Neural cell (in vitro differentiated cells): Measurements from ENCODE around the gene AKR1B1. TPM values are rescaled to one million over a fixed set of nuclear protein-coding genes. Genes with fewer than 3 reads are reported as not detected.

ENCODE experiments used
- H2AFZ ChIP-seq: fragments of 200-600, 300-800 bp; sonication (generic), shearing (Covaris generic); 2 replicates; pipeline ENCODE4 v1.6.0; 2014; ENCODE audit warnings: low read depth, mild to moderate bottlenecking, antibody characterized with exemption, low read length, moderate library complexity
- H3F3A ChIP-seq: fragments of 200-600 bp; shearing (Covaris generic); 2 replicates; pipeline ENCODE4 v1.6.1; 2016; ENCODE audit warnings: mild to moderate bottlenecking, moderate library complexity, mixed read lengths, antibody characterized with exemption, low read length; ENCODE audit not compliant: insufficient read depth, poor library complexity, severe bottlenecking
- H3K27ac ChIP-seq: fragments of 200-600, 300-800 bp; sonication (generic), shearing (Covaris generic); 2 replicates; pipeline ENCODE4 v1.5.1; 2014; ENCODE audit warnings: mild to moderate bottlenecking, low read length, moderate library complexity
- H3K27me3 ChIP-seq: fragments of 300-800, 200-600 bp; sonication (generic), shearing (Covaris generic); 2 replicates; pipeline ENCODE4 v1.6.0; 2014; ENCODE audit warnings: mild to moderate bottlenecking, low read depth, low read length, moderate library complexity; ENCODE audit not compliant: insufficient read depth
- H3K36me3 ChIP-seq: fragments of 300-800, 200-600 bp; sonication (generic), shearing (Covaris generic); 2 replicates; pipeline ENCODE4 v1.5.1; 2014; ENCODE audit warnings: mild to moderate bottlenecking, antibody characterized with exemption, low read length, moderate library complexity; ENCODE audit not compliant: insufficient read depth
- H3K4me2 ChIP-seq: fragments of 300-800, 200-600 bp; sonication (generic), shearing (Covaris generic); 2 replicates; pipeline ENCODE4 v1.6.0; 2014; ENCODE audit warnings: mild to moderate bottlenecking, low read length
- H3K4me3 ChIP-seq: fragments of 300-800, 200-600 bp; sonication (generic), shearing (Covaris generic); 2 replicates; pipeline ENCODE4 v1.5.1; 2014; ENCODE audit warnings: mild to moderate bottlenecking, low read length, moderate library complexity
- H3K79me2 ChIP-seq: fragments of 200-600 bp; shearing (Covaris generic); replicated peaks from 2 replicates; pipeline ENCODE4 v1.6.0; 2014; ENCODE audit warnings: mild to moderate bottlenecking, low read length, moderate library complexity; ENCODE audit not compliant: insufficient read depth
- H3K9ac ChIP-seq: fragments of 300-800, 200-600 bp; sonication (generic), shearing (Covaris generic); 2 replicates; pipeline ENCODE4 v1.6.1; 2016; ENCODE audit warnings: mild to moderate bottlenecking, low read length, mixed read lengths
- H3K9me2 ChIP-seq: fragments of 200-600 bp; shearing (Covaris generic); 2 replicates; pipeline ENCODE4 v1.6.1; 2016; ENCODE audit warnings: mild to moderate bottlenecking, low read length, mixed read lengths; ENCODE audit not compliant: insufficient read depth
- H3K9me3 ChIP-seq: fragments of 200-600, 300-800 bp; sonication (generic), shearing (Covaris generic); 2 replicates; pipeline ENCODE4 v1.6.1; 2016; ENCODE audit warnings: mild to moderate bottlenecking, mixed run types, low read length, moderate library complexity, mixed read lengths
- H4K20me1 ChIP-seq: fragments of 200-600 bp; shearing (Covaris generic); 2 replicates; pipeline ENCODE4 v1.6.1; 2016; ENCODE audit warnings: mild to moderate bottlenecking, mixed run types; ENCODE audit not compliant: insufficient read depth
- CTCF ChIP-seq: fragments of 450-650 bp; IDR thresholded peaks from 2 replicates; pipeline ENCODE4 v1.5.1; 2014; ENCODE audit warnings: antibody characterized with exemption, mild to moderate bottlenecking, moderate library complexity; ENCODE audit not compliant: poor library complexity, severe bottlenecking
- EP300 ChIP-seq: fragments of 450-650 bp; conservative IDR thresholded peaks from 2 replicates; pipeline ENCODE4 v1.6.1; 2014; ENCODE audit warnings: antibody characterized with exemption, mild to moderate bottlenecking, moderate library complexity; ENCODE audit not compliant: poor library complexity, severe bottlenecking
- EZH2 ChIP-seq: fragments of 200-600, 300-800 bp; shearing (Covaris generic), sonication (generic); IDR thresholded peaks from 2 replicates; pipeline ENCODE4 v1.6.1; 2014; ENCODE audit warnings: antibody characterized with exemption, low read length, borderline replicate concordance, mild to moderate bottlenecking; ENCODE audit not compliant: insufficient read depth, poor library complexity, severe bottlenecking
- MXI1 ChIP-seq: fragments of 450-650 bp; conservative IDR thresholded peaks from 2 replicates; pipeline ENCODE4 v1.6.1; 2014; ENCODE audit warnings: antibody characterized with exemption, mild to moderate bottlenecking; ENCODE audit not compliant: poor library complexity, severe bottlenecking
- POLR2AphosphoS5 ChIP-seq: IDR thresholded peaks from 2 replicates; pipeline ENCODE4 v1.6.1; 2012
- RAD21 ChIP-seq: fragments of 450-650 bp; conservative IDR thresholded peaks from 2 replicates; pipeline ENCODE4 v1.6.1; 2014; ENCODE audit warnings: antibody characterized with exemption, mild to moderate bottlenecking, moderate library complexity
- SMC3 ChIP-seq: fragments of 450-650 bp; conservative IDR thresholded peaks from 2 replicates; pipeline ENCODE4 v1.6.1; 2014; ENCODE audit warnings: antibody characterized with exemption, mild to moderate bottlenecking, moderate library complexity; ENCODE audit not compliant: poor library complexity
- TAF1 ChIP-seq: IDR thresholded peaks from 2 replicates; pipeline ENCODE4 v1.6.1; 2012; ENCODE audit warnings: low read depth
- polyA plus RNA-seq: library from polyadenylated mRNA; depleted of rRNA; stranded (reverse); fragments of >200 nt; gene quantifications from 2 replicates; pipeline ENCODE4 v1.2.3, GENCODE V29; 2014
- TF ChIP-seq, protein P1 (sequence below): IDR thresholded peaks from 2 replicates; pipeline ENCODE4 v1.6.1; 2012; ENCODE audit warnings: borderline replicate concordance

AKR1B1 gene
- polyA plus RNA-seq, 1 donor from 2014 or later = 202 TPM

GRCh38 chr7:134446923-134447322 lies 12.0 kb downstream of the AKR1B1 start:
- TF ChIP-seq, protein P1, sequence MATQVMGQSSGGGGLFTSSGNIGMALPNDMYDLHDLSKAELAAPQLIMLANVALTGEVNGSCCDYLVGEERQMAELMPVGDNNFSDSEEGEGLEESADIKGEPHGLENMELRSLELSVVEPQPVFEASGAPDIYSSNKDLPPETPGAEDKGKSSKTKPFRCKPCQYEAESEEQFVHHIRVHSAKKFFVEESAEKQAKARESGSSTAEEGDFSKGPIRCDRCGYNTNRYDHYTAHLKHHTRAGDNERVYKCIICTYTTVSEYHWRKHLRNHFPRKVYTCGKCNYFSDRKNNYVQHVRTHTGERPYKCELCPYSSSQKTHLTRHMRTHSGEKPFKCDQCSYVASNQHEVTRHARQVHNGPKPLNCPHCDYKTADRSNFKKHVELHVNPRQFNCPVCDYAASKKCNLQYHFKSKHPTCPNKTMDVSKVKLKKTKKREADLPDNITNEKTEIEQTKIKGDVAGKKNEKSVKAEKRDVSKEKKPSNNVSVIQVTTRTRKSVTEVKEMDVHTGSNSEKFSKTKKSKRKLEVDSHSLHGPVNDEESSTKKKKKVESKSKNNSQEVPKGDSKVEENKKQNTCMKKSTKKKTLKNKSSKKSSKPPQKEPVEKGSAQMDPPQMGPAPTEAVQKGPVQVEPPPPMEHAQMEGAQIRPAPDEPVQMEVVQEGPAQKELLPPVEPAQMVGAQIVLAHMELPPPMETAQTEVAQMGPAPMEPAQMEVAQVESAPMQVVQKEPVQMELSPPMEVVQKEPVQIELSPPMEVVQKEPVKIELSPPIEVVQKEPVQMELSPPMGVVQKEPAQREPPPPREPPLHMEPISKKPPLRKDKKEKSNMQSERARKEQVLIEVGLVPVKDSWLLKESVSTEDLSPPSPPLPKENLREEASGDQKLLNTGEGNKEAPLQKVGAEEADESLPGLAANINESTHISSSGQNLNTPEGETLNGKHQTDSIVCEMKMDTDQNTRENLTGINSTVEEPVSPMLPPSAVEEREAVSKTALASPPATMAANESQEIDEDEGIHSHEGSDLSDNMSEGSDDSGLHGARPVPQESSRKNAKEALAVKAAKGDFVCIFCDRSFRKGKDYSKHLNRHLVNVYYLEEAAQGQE = no peak
- TF ChIP-seq MXI1 (no peak), EZH2 (no peak), POLR2AphosphoS5 (no peak), RAD21 (no peak), TAF1 (no peak), EP300 (no peak), CTCF (no peak)
- peaks cover 5% of the 10 kb centered on the region for H3K36me3 ChIP-seq
- H3K27me3 ChIP-seq = no peaks in the 10 kb centered on the region
- no peak overlapping the region for H3K4me3 ChIP-seq
- H3K9ac ChIP-seq = no peak overlapping the region
- no peak overlapping the region for H3K4me2 ChIP-seq
- H3K79me2 ChIP-seq = no peaks in the 10 kb centered on the region
- no peaks in the 10 kb centered on the region for H3K9me3 ChIP-seq
- H3K9me2 ChIP-seq = no peaks in the 10 kb centered on the region
- H3K27ac ChIP-seq = no peak overlapping the region
- H2AFZ ChIP-seq = no peak overlapping the region
- H3F3A ChIP-seq = no peaks in the 10 kb centered on the region
- no peaks in the 10 kb centered on the region for H4K20me1 ChIP-seq

- H2AFZ ChIP-seq = no peak overlapping the region
- no peak overlapping the region for H3K4me3 ChIP-seq
- no peak overlapping the region for H3K4me2 ChIP-seq
- H3K9me2 ChIP-seq = no peaks in the 10 kb centered on the region
- TF ChIP-seq MXI1 = no peak
- no peak for TF ChIP-seq TAF1
- no peak for TF ChIP-seq EZH2
- TF ChIP-seq RAD21 = no peak
- TF ChIP-seq CTCF = no peak
- TF ChIP-seq POLR2AphosphoS5 = no peak
- TF ChIP-seq SMC3 = no peak
- no peak for TF ChIP-seq EP300
- TF ChIP-seq, protein P1 = no peak
- no peaks in the 10 kb centered on the region for H3K27me3 ChIP-seq
- no peaks in the 10 kb centered on the region for H3K9me3 ChIP-seq
- H3K9ac ChIP-seq = no peak overlapping the region
- no peaks in the 10 kb centered on the region for H3K79me2 ChIP-seq
- no peak overlapping the region for H3K27ac ChIP-seq
- H3K36me3 ChIP-seq = peaks cover 5% of the 10 kb centered on the region
- H3F3A ChIP-seq = no peaks in the 10 kb centered on the region
- no peaks in the 10 kb centered on the region for H4K20me1 ChIP-seq
Measured at GRCh38 chr7:134446446-134446845, 12.5 kb downstream of the AKR1B1 start.
